SJCRH30 (cell line): ENCODE results near the gene ULK4. TPM values are rescaled to one million over a fixed set of nuclear protein-coding genes. Genes with fewer than 3 reads are reported as not detected.
"Not testable (repeated sequence)": the region's sequence is repeated elsewhere in the genome, so short reads cannot be mapped to it uniquely, and the experiment has no call there.

Experiments
- DNase-seq, 2 experiments: peaks; one replicate each; pipeline ENCODE4 v3.0.0-alpha.2; 2015 to 2020
- H3K27ac ChIP-seq: fragments of 250-450 bp; sonication (Bioruptor Pico); 2 replicates; pipeline ENCODE4 v1.5.1; 2020; ENCODE audit warnings: mild to moderate bottlenecking, moderate library complexity
- H3K27me3 ChIP-seq: fragments of 250-450 bp; sonication (Bioruptor Pico); 2 replicates; pipeline ENCODE4 v1.5.1; 2020; ENCODE audit warnings: mild to moderate bottlenecking, moderate library complexity
- H3K36me3 ChIP-seq: fragments of 250-450 bp; sonication (Bioruptor Pico); 2 replicates; pipeline ENCODE4 v1.5.1; 2020; ENCODE audit warnings: mild to moderate bottlenecking, moderate library complexity
- H3K4me1 ChIP-seq: fragments of 250-450 bp; sonication (Bioruptor Pico); 2 replicates; pipeline ENCODE4 v1.5.1; 2020; ENCODE audit warnings: mild to moderate bottlenecking, moderate library complexity
- H3K4me3 ChIP-seq: fragments of 250-450 bp; sonication (Bioruptor Pico); 2 replicates; pipeline ENCODE4 v1.5.1; 2020; ENCODE audit warnings: mild to moderate bottlenecking, moderate library complexity
- H3K9me3 ChIP-seq: fragments of 250-450 bp; sonication (Bioruptor Pico); replicated peaks from 2 replicates; pipeline ENCODE4 v1.5.1; 2020; ENCODE audit warnings: mild to moderate bottlenecking, moderate library complexity
- total RNA-seq: library from RNA; depleted of rRNA; stranded (reverse); fragments of >200 nt; shearing (Covaris generic); gene quantifications from 2 replicates; pipeline ENCODE4 v1.2.3, GENCODE V29; 2014; rRNA removed

Gene ULK4
- total RNA-seq = 6.3 and 6.4 TPM in 2 replicates

GRCh38 chr3:41961751-41962679 is at the start of gene ULK4:
Gene ULK4 (minus strand): TSS chr3:41962103. CDS start chr3:41954759, 7,344 bp downstream.
- DNase-seq = peak; percentile 94 to 96
- Histone ChIP-seq H3K9me3 (no peaks in the 10 kb centered on the region), H3K27me3 (no peaks in the 10 kb centered on the region), H3K36me3 (no peaks in the 10 kb centered on the region), H3K4me3 (peak within 1 kb of the TSS; percentile 86), H3K4me1 (no peaks in the 10 kb centered on the region), H3K27ac (peak within 1 kb of the TSS; percentile 32; the same call in 1 of the 2 replicates)

GRCh38 chr3:42010530-42010929 is 48.6 kb upstream of the ULK4 start:
- Histone ChIP-seq H3K4me1 (no peaks in the 10 kb centered on the region; the same call in 1 of the 2 replicates), H3K27me3 (no peaks in the 10 kb centered on the region), H3K27ac (no peak overlapping the region), H3K4me3 (no peak overlapping the region), H3K36me3 (no peaks in the 10 kb centered on the region), H3K9me3 (no peaks in the 10 kb centered on the region)
- peak; percentile 47 to 68 for DNase-seq

GRCh38 chr3:42009456-42009855 is 47.6 kb upstream of the ULK4 start:
- Histone ChIP-seq H3K4me1 (no peaks in the 10 kb centered on the region), H3K4me3 (no peak overlapping the region), H3K36me3 (no peaks in the 10 kb centered on the region), H3K27ac (no peak overlapping the region), H3K9me3 (no peaks in the 10 kb centered on the region), H3K27me3 (no peaks in the 10 kb centered on the region)
- no peak for DNase-seq

- no peaks in the 10 kb centered on the region for H3K27me3 ChIP-seq
- H3K9me3 ChIP-seq = no peaks in the 10 kb centered on the region
- H3K36me3 ChIP-seq = no peaks in the 10 kb centered on the region
- no peak overlapping the region for H3K4me3 ChIP-seq
- no peak overlapping the region for H3K27ac ChIP-seq
- DNase-seq = no peak
- H3K4me1 ChIP-seq = no peaks in the 10 kb centered on the region
Observed at GRCh38 chr3:42007785-42008184, 45.9 kb upstream of the ULK4 start.

- no peak for DNase-seq
- no peak overlapping the region for H3K27ac ChIP-seq
- H3K27me3 ChIP-seq = no peaks in the 10 kb centered on the region
- H3K4me3 ChIP-seq = no peak overlapping the region
- no peaks in the 10 kb centered on the region for H3K4me1 ChIP-seq
- H3K9me3 ChIP-seq = no peaks in the 10 kb centered on the region
- no peaks in the 10 kb centered on the region for H3K36me3 ChIP-seq
Observed at GRCh38 chr3:42005401-42005800, 43.5 kb upstream of the ULK4 start.

GRCh38 chr3:42002790-42003189 is 40.9 kb upstream of the ULK4 start:
- H3K4me3 ChIP-seq = no peak overlapping the region
- H3K4me1 ChIP-seq = peaks cover 2% of the 10 kb centered on the region
- no peak for DNase-seq
- no peaks in the 10 kb centered on the region for H3K27me3 ChIP-seq
- no peaks in the 10 kb centered on the region for H3K36me3 ChIP-seq
- H3K27ac ChIP-seq = no peak overlapping the region
- no peaks in the 10 kb centered on the region for H3K9me3 ChIP-seq

- Histone ChIP-seq H3K27me3 (no peaks in the 10 kb centered on the region), H3K27ac (no peak overlapping the region), H3K4me3 (no peak overlapping the region), H3K4me1 (peaks cover 6% of the 10 kb centered on the region), H3K9me3 (no peaks in the 10 kb centered on the region), H3K36me3 (no peaks in the 10 kb centered on the region)
- DNase-seq = no peak
Observed at GRCh38 chr3:42001777-42002176, 39.9 kb upstream of the ULK4 start.

GRCh38 chr3:41999909-42000308 is 38.0 kb upstream of the ULK4 start:
- no peaks in the 10 kb centered on the region for H3K27me3 ChIP-seq
- H3K4me1 ChIP-seq = peaks cover 6% of the 10 kb centered on the region
- no peak for DNase-seq
- no peaks in the 10 kb centered on the region for H3K9me3 ChIP-seq
- H3K4me3 ChIP-seq = no peak overlapping the region
- no peak overlapping the region for H3K27ac ChIP-seq
- H3K36me3 ChIP-seq = no peaks in the 10 kb centered on the region

- Histone ChIP-seq H3K4me3 (peak overlapping the region; percentile 30), H3K4me1 (peaks cover 6% of the 10 kb centered on the region), H3K36me3 (no peaks in the 10 kb centered on the region), H3K27me3 (no peaks in the 10 kb centered on the region), H3K9me3 (no peaks in the 10 kb centered on the region), H3K27ac (peak overlapping the region; percentile 43)
- DNase-seq = peak; percentile 25 to 65
Observed at GRCh38 chr3:41997702-41998550, 36.0 kb upstream of the ULK4 start.

GRCh38 chr3:41991437-41991836 is 29.5 kb upstream of the ULK4 start:
- H3K4me3 ChIP-seq = no peak overlapping the region
- no peaks in the 10 kb centered on the region for H3K9me3 ChIP-seq
- no peaks in the 10 kb centered on the region; the same call in 1 of the 2 replicates for H3K4me1 ChIP-seq
- H3K36me3 ChIP-seq = no peaks in the 10 kb centered on the region
- no peak for DNase-seq
- no peaks in the 10 kb centered on the region for H3K27me3 ChIP-seq
- H3K27ac ChIP-seq = no peak overlapping the region

- Histone ChIP-seq H3K9me3 (no peaks in the 10 kb centered on the region), H3K4me1 (no peaks in the 10 kb centered on the region; the same call in 1 of the 2 replicates), H3K36me3 (no peaks in the 10 kb centered on the region), H3K27ac (no peak overlapping the region), H3K4me3 (no peak overlapping the region), H3K27me3 (no peaks in the 10 kb centered on the region)
- DNase-seq = no peak
Observed at GRCh38 chr3:41989518-41989917, 27.6 kb upstream of the ULK4 start.

- DNase-seq = no peak
- Histone ChIP-seq H3K27ac (no peak overlapping the region), H3K36me3 (no peaks in the 10 kb centered on the region), H3K4me3 (no peak overlapping the region), H3K9me3 (no peaks in the 10 kb centered on the region), H3K4me1 (no peaks in the 10 kb centered on the region; the same call in 1 of the 2 replicates), H3K27me3 (no peaks in the 10 kb centered on the region)
Observed at GRCh38 chr3:41987627-41988026, 25.7 kb upstream of the ULK4 start.

- Histone ChIP-seq H3K4me3 (no peak overlapping the region), H3K4me1 (no peaks in the 10 kb centered on the region; the same call in 1 of the 2 replicates), H3K27ac (no peak overlapping the region), H3K27me3 (no peaks in the 10 kb centered on the region), H3K36me3 (no peaks in the 10 kb centered on the region), H3K9me3 (no peaks in the 10 kb centered on the region)
- no peak for DNase-seq
Observed at GRCh38 chr3:41986561-41986960, 24.7 kb upstream of the ULK4 start.

- Histone ChIP-seq H3K4me3 (no peak overlapping the region), H3K36me3 (no peaks in the 10 kb centered on the region), H3K27me3 (no peaks in the 10 kb centered on the region), H3K4me1 (no peaks in the 10 kb centered on the region), H3K9me3 (no peaks in the 10 kb centered on the region), H3K27ac (no peak overlapping the region)
- no peak for DNase-seq
Observed at GRCh38 chr3:41985018-41985417, 23.1 kb upstream of the ULK4 start.

GRCh38 chr3:41983091-41983490 is 21.2 kb upstream of the ULK4 start:
- not testable (repeated sequence) for H3K36me3 ChIP-seq, H3K27me3 ChIP-seq, H3K27ac ChIP-seq, H3K9me3 ChIP-seq, H3K4me1 ChIP-seq, DNase-seq, H3K4me3 ChIP-seq
